Neural progenitor cell (in vitro differentiated cells): ENCODE data around the gene EXOSC10.

Experiments used
- EZH2 ChIP-seq: fragments of 200-600 bp; sonication (generic); IDR thresholded peaks from 2 replicates; pipeline ENCODE4 v1.6.1; 2017; ENCODE audit warnings: antibody characterized with exemption, mild to moderate bottlenecking, moderate library complexity
- EZH2phosphoT487 ChIP-seq: fragments of 200-600 bp; sonication (generic); IDR thresholded peaks from 2 replicates; pipeline ENCODE4 v1.6.1; 2017; ENCODE audit warnings: antibody characterized with exemption
- TF ChIP-seq, protein P1 (sequence below): fragments of 200-600 bp; sonication (generic); IDR thresholded peaks from 2 replicates; pipeline ENCODE4 v1.5.1; 2017; ENCODE audit warnings: antibody characterized with exemption, mild to moderate bottlenecking

DNA sequence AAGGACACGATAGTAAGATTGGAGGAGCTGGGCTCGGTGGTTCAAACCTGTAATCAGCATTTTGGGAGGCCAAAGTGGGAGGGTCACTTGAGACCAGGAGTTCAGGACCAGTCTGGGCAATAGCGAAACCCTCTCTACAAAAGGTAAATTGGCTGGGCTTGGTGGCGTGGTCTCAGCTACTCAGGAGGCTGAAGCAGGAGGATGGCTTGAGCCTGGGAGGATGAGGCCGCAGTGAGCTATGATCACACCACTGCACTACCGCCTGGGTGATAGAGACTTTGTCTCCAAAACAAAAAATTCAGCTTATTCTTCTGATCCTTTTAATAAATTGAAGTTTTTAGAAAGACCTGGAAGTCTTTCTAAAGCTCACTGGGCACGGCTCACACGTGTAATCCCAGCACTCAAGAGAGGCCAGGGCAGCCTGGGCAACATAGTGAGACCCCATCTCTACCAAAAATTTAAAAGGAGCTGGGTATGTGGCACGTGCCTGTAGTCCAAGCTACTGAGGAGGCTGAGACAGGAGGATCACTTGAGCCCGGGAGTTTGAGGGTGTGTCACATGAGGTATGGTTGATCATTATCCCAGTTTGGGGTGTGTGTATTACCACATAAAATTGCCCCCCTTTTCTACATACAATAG, 67.9 kb downstream of the EXOSC10 start:
- TF ChIP-seq, protein P1, sequence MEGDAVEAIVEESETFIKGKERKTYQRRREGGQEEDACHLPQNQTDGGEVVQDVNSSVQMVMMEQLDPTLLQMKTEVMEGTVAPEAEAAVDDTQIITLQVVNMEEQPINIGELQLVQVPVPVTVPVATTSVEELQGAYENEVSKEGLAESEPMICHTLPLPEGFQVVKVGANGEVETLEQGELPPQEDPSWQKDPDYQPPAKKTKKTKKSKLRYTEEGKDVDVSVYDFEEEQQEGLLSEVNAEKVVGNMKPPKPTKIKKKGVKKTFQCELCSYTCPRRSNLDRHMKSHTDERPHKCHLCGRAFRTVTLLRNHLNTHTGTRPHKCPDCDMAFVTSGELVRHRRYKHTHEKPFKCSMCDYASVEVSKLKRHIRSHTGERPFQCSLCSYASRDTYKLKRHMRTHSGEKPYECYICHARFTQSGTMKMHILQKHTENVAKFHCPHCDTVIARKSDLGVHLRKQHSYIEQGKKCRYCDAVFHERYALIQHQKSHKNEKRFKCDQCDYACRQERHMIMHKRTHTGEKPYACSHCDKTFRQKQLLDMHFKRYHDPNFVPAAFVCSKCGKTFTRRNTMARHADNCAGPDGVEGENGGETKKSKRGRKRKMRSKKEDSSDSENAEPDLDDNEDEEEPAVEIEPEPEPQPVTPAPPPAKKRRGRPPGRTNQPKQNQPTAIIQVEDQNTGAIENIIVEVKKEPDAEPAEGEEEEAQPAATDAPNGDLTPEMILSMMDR: no peak
- TF ChIP-seq EZH2: no peak
- no peak for TF ChIP-seq EZH2phosphoT487
